Choroid plexus epithelial cell (primary cell): ENCODE measurements around the gene DSC1.

Experiments
- DNase-seq: peaks from one replicate; pipeline ENCODE4 v3.0.0-alpha.2; 2010; ENCODE audit warnings: low read depth
- H3K4me3 ChIP-seq: 2 replicates; pipeline ENCODE4 v1.5.1; 2011; ENCODE audit warnings: low read depth, mild to moderate bottlenecking, control low read depth, low read length, moderate library complexity
- CTCF ChIP-seq: conservative IDR thresholded peaks from 2 replicates; pipeline ENCODE4 v1.5.1; 2011; ENCODE audit warnings: low read depth, mild to moderate bottlenecking, control low read depth, inconsistent platforms, low read length, moderate library complexity

Gene DSC1

GRCh38 chr18:31105733-31106132 is 56.9 kb downstream of the DSC1 start:
- no peak for TF ChIP-seq CTCF
- no peak overlapping the region for H3K4me3 ChIP-seq
- DNase-seq = no peak

GRCh38 chr18:31104444-31104843 is 58.2 kb downstream of the DSC1 start:
- DNase-seq = no peak
- no peak for TF ChIP-seq CTCF
- no peak overlapping the region for H3K4me3 ChIP-seq

GRCh38 chr18:31103423-31103822 is 59.2 kb downstream of the DSC1 start:
- no peak for DNase-seq
- H3K4me3 ChIP-seq = no peak overlapping the region
- no peak for TF ChIP-seq CTCF

DNA sequence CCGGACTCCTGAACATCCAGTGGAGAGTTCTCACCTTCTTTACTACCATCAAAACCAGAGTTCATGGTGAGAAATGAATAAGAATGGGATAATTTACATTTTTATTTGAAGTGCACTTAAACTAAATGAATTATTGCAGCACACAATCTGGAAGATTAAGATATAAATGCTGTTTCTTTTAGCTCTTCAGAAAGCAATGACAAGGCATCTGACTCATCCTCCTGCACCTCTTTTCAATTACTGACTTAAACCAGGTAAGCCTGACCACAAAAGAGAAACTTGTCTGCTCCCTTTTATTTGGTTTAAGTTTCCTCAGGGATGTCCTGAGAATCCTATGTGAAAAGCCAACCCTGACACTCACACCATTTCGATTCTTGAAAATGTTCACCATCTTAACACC is 59.7 kb downstream of the DSC1 start:
- no peak for DNase-seq
- no peak for TF ChIP-seq CTCF
- H3K4me3 ChIP-seq = no peak overlapping the region

- TF ChIP-seq CTCF = no peak
- H3K4me3 ChIP-seq = peak within 1 kb of the TSS; percentile 39
- DNase-seq = no peak
Measured at GRCh38 chr18:31102025-31102684, 60.5 kb downstream of the DSC1 start, which contains the start of gene DSC2. DSC2 (minus strand) TSS chr18:31102421; CDS start chr18:31101971, 450 bp downstream.

DNA sequence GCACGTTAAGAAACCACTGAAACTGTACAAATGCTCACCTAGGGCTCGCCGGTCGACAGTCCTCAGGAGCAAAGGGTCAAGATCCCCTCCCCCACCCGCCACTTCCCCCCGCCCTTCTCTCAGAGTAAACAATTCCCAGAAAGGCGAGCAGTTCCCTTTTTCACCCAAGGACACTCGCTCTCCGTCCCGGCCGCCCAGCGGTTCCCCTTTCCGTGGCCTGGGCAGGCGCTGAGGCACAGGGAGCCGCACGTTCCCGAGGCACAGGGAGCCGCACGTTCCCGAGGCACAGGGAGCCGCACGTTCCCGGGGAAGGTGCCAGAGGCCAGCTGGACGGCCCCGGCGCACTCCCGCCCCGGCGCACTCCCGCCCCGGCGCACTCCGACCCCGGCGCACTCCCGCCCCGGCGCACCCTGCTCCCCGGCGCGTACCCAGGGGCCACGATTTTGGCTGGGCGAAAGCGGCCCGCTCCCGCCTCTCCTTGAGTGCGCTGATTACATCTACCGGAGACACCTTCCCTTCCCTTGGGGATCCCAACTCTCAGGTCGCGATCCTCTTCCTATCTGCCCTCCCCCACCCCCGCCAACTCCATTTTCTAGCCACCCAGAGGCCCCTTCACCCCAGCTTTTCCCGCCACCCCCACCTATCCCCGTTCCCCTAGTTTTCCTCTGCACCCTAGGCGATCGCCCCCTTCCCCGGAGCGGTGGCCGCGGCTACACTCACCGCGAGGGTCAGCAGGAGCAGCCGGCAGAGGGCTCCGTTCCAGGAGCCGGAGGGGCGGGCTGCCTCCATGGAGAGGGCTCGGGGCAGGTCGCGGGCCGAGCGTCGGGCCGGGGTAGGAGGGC is 61.3 kb downstream of the DSC1 start:
- no peak for DNase-seq
- no peak for TF ChIP-seq CTCF
- peak overlapping the region; percentile 39 for H3K4me3 ChIP-seq
